CD4-positive, alpha-beta T cell treated with Interferon alpha-2 for 1 hour (primary cell): ENCODE measurements around the gene ACY1.

Experiments
- DNase-seq, 2 donors: peaks; one replicate each; pipeline ENCODE4 v3.0.0-alpha.2; 2020 to 2022

The ACY1 gene

GRCh38 chr3:51946796-51947195 is 36.5 kb upstream of the ACY1 start:
- DNase-seq = no peak

DNA sequence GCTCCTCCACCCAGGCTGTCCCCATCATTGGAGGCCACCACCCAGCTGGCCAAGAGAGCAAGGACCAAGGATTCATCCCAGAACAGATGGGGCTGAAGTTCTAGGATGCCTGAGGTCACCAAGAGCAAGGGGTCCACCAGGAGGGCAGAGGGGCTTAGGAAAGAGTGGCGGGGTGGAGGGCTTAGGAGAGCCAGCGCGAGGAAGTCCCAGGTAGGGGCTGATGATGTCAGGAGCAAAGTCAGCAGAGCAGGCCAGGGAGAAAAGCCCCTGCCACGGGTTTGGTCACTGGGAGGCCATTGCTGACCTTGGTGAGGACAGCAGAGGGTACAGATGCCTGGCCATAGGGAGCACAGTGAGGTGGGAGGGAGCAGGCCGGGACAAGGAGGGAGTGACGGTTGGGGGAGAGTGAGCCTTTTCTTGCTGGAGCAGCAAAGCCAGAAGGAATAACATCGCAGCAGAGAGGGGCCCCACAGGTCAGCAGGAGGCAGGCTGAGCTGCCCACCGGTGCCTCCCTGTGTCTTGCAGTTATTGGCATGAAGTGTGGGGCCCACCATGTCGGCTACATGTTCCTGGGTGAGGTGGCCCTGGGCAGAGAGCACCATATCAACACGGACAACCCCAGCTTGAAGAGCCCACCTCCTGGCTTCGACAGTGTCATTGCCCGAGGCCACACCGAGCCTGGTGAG is 36.0 kb upstream of the ACY1 start:
- no peak for DNase-seq

DNA sequence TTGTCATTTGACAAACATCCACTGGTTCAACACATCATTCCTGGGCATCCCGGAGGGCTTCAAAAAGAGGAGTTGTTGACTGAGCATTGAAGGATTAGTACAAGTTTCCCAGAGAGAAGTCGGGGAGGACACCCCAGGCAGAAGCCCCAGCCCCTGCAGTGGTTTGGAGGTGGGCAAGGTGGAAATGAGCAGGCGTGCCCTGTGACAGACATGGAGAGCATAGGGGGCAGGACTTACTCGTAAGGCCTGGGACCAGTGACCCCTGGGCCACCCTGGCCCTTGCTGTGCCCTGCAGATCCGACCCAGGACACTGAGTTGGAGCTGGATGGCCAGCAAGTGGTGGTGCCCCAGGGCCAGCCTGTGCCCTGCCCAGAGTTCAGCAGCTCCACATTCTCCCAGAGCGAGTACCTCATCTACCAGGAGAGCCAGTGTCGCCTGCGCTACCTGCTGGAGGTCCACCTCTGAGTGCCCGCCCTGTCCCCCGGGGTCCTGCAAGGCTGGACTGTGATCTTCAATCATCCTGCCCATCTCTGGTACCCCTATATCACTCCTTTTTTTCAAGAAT is 35.2 kb upstream of the ACY1 start:
- no peak for DNase-seq

DNA sequence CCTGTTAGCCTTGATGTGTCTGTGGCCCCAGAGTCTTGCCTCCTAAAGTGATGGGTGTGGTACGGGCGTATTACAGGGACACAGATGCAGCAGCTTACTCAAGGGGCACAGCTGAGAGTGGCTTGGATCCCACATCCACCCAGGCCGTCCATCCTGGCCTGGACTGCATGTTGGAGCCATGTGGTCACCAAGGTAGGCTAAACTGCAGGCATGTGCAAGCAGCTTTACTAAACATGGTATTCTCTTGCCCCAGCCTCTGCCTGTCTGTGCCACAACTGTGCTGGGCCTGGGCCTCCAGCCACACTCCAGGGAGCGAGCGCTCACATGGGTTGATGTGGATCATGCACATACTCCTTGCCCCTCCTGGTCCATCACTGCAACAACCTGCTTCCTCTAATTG is 34.2 kb upstream of the ACY1 start:
- DNase-seq = no peak

- DNase-seq = no peak
Measured at GRCh38 chr3:51950899-51951298, 32.4 kb upstream of the ACY1 start.

DNA sequence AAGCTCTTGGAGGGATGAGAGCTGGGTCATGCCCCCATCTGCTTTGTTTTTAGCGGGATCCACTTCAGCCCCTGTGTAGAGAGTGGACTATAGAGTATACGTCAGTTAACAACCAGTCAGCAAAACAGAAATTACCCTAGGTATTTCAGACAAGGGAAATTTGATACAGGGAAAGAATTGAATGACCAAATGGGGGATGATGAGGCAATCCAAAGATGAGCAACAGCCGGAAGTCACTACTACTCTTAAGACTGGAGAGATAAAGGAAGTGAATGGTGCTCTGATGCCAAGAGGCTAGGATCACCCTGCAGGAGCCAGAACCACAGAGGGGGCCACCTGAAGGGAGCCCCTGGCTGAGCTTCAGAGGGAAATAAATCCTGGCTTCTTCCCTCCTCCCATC is 29.9 kb upstream of the ACY1 start:
- DNase-seq = no peak

GRCh38 chr3:51954105-51954504 is 29.2 kb upstream of the ACY1 start:
- no peak for DNase-seq

DNA sequence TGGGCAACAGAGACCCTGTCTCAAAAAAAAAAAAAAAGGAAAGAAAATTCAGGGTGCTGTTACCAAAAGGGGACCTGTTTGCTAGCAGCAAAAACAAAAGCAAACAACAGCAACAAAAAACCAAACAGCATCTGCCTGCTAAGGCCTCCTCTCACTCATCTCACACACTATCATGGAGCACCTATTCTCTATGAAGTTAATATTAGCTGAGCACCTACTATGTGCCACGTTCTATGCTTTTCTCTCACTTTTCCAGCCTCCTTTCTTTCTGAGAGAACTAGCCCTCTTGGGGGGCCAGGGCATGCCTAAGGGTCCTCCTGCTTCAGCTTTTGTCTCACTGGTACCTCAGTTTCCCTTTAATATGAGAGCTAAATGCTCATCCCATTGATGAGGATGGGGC is 28.6 kb upstream of the ACY1 start:
- no peak for DNase-seq

DNA sequence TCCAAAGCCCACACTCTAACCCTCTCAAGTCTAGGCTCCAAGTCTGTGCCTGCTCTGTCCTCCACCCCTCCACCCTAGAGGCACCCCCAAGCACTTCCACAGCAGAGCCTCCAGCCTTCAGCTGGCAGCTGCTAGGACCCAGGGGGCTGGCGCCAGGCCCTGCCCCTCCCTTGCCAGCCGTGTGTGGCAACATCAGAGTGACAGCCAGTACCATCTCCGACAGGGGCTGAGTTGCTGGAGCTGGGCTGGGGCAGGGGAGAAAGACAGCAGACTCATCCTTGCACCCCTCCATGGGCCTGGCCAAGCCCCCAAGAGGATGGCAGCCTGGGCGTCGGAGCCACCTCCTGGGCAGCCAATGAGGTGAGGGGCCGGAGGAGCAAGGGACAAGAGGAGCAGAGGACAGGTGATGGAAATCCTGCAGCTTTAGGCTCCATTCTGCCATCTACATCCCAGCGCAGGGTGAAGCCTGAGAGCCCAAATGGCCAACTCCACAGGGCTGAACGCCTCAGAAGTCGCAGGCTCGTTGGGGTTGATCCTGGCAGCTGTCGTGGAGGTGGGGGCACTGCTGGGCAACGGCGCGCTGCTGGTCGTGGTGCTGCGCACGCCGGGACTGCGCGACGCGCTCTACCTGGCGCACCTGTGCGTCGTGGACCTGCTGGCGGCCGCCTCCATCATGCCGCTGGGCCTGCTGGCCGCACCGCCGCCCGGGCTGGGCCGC is 28.0 kb upstream of the ACY1 start, which contains the start of gene GPR62:
Gene GPR62 (plus strand): TSS at position 207 of the 718 bp plus-strand sequence. CDS start 272 bp downstream, at position 479.
- DNase-seq = no peak

DNA sequence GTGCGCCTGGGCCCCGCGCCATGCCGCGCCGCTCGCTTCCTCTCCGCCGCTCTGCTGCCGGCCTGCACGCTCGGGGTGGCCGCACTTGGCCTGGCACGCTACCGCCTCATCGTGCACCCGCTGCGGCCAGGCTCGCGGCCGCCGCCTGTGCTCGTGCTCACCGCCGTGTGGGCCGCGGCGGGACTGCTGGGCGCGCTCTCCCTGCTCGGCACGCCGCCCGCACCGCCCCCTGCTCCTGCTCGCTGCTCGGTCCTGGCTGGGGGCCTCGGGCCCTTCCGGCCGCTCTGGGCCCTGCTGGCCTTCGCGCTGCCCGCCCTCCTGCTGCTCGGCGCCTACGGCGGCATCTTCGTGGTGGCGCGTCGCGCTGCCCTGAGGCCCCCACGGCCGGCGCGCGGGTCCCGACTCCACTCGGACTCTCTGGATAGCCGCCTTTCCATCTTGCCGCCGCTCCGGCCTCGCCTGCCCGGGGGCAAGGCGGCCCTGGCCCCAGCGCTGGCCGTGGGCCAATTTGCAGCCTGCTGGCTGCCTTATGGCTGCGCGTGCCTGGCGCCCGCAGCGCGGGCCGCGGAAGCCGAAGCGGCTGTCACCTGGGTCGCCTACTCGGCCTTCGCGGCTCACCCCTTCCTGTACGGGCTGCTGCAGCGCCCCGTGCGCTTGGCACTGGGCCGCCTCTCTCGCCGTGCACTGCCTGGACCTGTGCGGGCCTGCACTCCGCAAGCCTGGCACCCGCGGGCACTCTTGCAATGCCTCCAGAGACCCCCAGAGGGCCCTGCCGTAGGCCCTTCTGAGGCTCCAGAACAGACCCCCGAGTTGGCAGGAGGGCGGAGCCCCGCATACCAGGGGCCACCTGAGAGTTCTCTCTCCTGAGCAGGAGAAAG is 27.2 kb upstream of the ACY1 start:
- DNase-seq = peak; percentile 12 to 47

DNA sequence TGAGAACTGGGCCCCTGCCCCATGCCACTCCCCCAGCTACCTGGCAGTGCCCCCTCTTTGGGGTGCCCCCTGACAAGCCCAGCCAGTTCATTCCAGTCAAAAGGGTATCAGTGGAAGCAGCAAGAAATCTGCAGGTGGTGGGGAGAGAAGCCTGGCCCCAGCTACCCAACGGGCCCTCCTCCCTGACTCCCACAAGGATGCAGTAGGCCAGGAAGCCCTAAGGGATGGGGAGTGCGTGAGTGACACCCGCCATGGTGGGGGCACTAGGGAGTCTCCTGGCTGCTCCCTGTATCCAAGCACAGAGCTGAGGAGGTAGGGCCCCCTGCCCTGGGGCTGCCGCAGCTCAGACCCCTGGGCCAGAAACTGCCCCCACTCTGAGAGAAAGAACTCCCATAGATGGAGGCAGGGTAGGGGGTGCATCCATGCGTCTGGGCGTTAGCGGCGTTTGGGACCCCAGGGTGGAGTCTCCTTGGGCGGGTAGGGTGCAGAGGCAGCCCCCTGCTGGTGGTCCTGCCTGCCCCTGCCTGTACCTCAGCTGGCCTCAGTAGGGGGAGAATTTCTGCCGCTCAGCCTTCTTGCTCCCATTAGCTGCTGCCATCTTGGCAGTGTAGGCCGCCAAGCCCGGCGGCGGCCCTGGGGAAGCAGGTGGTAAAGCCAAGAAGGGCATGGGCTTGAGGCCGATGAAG is 25.7 kb upstream of the ACY1 start:
- DNase-seq = no peak

- no peak for DNase-seq
Measured at GRCh38 chr3:51958603-51959521, 24.5 kb upstream of the ACY1 start.

DNA sequence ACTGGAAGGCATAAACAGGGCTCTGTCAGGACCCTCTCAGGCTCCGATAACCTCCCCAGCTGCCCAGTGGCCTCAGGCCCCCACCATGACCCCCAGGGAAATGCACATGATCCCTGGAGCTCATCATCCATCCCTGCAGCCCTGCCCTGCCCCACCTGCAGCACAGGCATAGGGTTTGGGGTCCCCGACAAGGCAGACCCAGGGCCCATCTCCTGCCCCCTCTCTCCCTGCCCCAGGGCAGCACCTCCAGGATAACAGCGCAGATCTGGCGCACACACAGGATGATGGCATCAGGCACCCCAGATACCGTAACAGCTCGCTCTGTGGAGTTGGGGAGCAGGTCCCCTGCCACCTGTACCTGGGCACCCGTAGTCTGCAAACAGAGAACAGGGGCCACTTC is 23.7 kb upstream of the ACY1 start:
- no peak for DNase-seq

GRCh38 chr3:51960386-51960785 is 22.9 kb upstream of the ACY1 start:
- DNase-seq = no peak

- no peak for DNase-seq
Measured at GRCh38 chr3:51961011-51961410, 22.3 kb upstream of the ACY1 start.

GRCh38 chr3:51961602-51962569 is 21.4 kb upstream of the ACY1 start:
- no peak for DNase-seq

GRCh38 chr3:51962854-51963530 is 20.3 kb upstream of the ACY1 start:
- no peak for DNase-seq

DNA sequence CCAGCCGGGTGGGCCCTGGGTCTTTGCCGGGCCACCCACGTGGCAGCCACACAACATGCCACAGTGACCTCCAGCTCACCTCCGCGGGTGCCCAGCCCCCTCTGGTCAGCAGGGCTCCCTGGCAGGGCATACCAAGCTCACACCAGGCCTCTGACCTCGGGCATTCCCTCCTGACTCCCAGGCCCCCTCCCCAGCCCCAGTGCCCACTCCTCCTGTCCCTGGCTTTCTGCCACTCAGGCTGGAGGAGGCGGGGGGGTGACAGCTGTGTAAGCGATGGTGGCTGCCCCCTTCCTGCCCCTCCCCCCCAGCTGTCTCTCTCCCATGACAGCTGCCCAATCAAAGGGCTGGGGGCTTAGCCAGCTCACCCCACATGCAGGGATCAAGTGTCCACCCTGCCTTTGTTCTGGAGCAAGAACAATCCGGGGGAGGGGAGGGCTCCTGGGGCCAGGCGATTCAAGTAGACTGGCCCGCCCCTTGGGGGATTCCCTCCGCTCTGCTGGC is 19.3 kb upstream of the ACY1 start:
- DNase-seq = no peak

- DNase-seq = no peak
Measured at GRCh38 chr3:51964521-51964920, 18.8 kb upstream of the ACY1 start.
